NCI-H345 treated with DMSO at 0.1 percent for 48 hours (cell line): ENCODE measurements around the gene FUBP1.
"Not testable (repeated sequence)": the region's sequence is repeated elsewhere in the genome, so short reads cannot be mapped to it uniquely, and the experiment has no call there.

Source experiments
- DNase-seq: peaks from one replicate; lab custom pipeline; 2025; ENCODE audit not compliant: unreplicated experiment; lab: John Stamatoyannopoulos, UW

FUBP1 gene

GRCh38 chr1:77978969-77979876 is at the start of gene FUBP1:
TSS of gene FUBP1 (minus strand) at chr1:77979072. CDS start at chr1:77979004, 68 bp downstream.
- peak; percentile 96 for DNase-seq

GRCh38 chr1:78021134-78021533 is 42.3 kb upstream of the FUBP1 start:
- DNase-seq = not testable (repeated sequence)

- no peak for DNase-seq
These were observed 40.2 kb upstream of the FUBP1 start for GRCh38 chr1:78019024-78019423.

- DNase-seq = no peak
These were observed 36.3 kb upstream of the FUBP1 start for GRCh38 chr1:78015148-78015547.

- no peak for DNase-seq
These were observed 32.2 kb upstream of the FUBP1 start for GRCh38 chr1:78011050-78011449.

GRCh38 chr1:78009836-78010235 is 31.0 kb upstream of the FUBP1 start:
- no peak for DNase-seq

GRCh38 chr1:78009276-78009675 is 30.4 kb upstream of the FUBP1 start:
- no peak for DNase-seq

GRCh38 chr1:78007677-78008341 is 28.9 kb upstream of the FUBP1 start:
- no peak for DNase-seq

- DNase-seq = no peak
These were observed 27.6 kb upstream of the FUBP1 start for GRCh38 chr1:78006521-78006920.

GRCh38 chr1:78005755-78006154 is 26.9 kb upstream of the FUBP1 start:
- no peak for DNase-seq

GRCh38 chr1:78005448-78005722 is 26.5 kb upstream of the FUBP1 start:
- no peak for DNase-seq

- no peak for DNase-seq
These were observed 26.0 kb upstream of the FUBP1 start, which contains the start of gene DNAJB4 for GRCh38 chr1:78004719-78005447. TSS of gene DNAJB4 (plus strand) at chr1:78004939. CDS start at chr1:78005111, 172 bp downstream.

- DNase-seq = no peak
These were observed 25.2 kb upstream of the FUBP1 start for GRCh38 chr1:78003882-78004718.

- DNase-seq = no peak
These were observed 24.3 kb upstream of the FUBP1 start for GRCh38 chr1:78003070-78003746.

GRCh38 chr1:78000536-78000935 is 21.7 kb upstream of the FUBP1 start:
- not testable (repeated sequence) for DNase-seq

GRCh38 chr1:77996734-77997133 is 17.9 kb upstream of the FUBP1 start:
- no peak for DNase-seq

GRCh38 chr1:77994117-77994705 is 15.3 kb upstream of the FUBP1 start:
- DNase-seq = no peak

GRCh38 chr1:77991638-77992037 is 12.8 kb upstream of the FUBP1 start:
- DNase-seq = no peak

GRCh38 chr1:77990629-77991204 is 11.8 kb upstream of the FUBP1 start:
- DNase-seq = no peak

- DNase-seq = no peak
These were observed 10.9 kb upstream of the FUBP1 start for GRCh38 chr1:77989744-77990143.
